ENCODE results near the gene SH3BP2. TPM values are rescaled to one million over a fixed set of nuclear protein-coding genes. Genes with fewer than 3 reads are reported as not detected.
"Not testable (repeated sequence)": the region's sequence is repeated elsewhere in the genome, so short reads cannot be mapped to it uniquely, and the experiment has no call there.

Gene SH3BP2
- total RNA-seq, 2 donors from 2014 or later, result 29.0 to 33.5 TPM

GRCh38 chr4:2761035-2761923, 31.6 kb upstream of the SH3BP2 start:
- no peaks in the 10 kb centered on the region for H3K36me3 ChIP-seq (replicated peaks in 1 of 2; ENCODE audit: insufficient read depth in 1 of 2, low read depth in 2 of 2)
- no peaks in the 10 kb centered on the region for H3K27me3 ChIP-seq
- TF ChIP-seq, protein P1, sequence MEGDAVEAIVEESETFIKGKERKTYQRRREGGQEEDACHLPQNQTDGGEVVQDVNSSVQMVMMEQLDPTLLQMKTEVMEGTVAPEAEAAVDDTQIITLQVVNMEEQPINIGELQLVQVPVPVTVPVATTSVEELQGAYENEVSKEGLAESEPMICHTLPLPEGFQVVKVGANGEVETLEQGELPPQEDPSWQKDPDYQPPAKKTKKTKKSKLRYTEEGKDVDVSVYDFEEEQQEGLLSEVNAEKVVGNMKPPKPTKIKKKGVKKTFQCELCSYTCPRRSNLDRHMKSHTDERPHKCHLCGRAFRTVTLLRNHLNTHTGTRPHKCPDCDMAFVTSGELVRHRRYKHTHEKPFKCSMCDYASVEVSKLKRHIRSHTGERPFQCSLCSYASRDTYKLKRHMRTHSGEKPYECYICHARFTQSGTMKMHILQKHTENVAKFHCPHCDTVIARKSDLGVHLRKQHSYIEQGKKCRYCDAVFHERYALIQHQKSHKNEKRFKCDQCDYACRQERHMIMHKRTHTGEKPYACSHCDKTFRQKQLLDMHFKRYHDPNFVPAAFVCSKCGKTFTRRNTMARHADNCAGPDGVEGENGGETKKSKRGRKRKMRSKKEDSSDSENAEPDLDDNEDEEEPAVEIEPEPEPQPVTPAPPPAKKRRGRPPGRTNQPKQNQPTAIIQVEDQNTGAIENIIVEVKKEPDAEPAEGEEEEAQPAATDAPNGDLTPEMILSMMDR (IDR thresholded peaks at IDR 0.05), result peak in 4 of 7 experiments; percentile 16 to 41 (median 26)
- TF ChIP-seq POLR2A (IDR thresholded peaks at IDR 0.05), result peak in 2 of 3 donors; percentile 16 to 54
- no peaks in the 10 kb centered on the region for H3K9me3 ChIP-seq
- H3K27ac ChIP-seq, result peak overlapping the region; percentile 82 to 93 (median 88)
- peak; percentile 58 for ATAC-seq
- intact Hi-C loops (cut with DNase I), result loop anchor here (10.0 kb wide), 2 partner anchors 84 to 274 kb away; partner anchors contain the start of gene ADD1
- H3K4me3 ChIP-seq, result no peak overlapping the region
- DNase-seq, result peak; percentile 75 to 87 (median 85)
- H3K4me1 ChIP-seq, result peaks cover 46% of the 10 kb centered on the region
- 34 to 36% methylated on average over 9 to 14 of the region's 14 CpGs for whole genome bisulfite sequencing, 2 donors

- 60 to 68% methylated on average over 4 to 5 of the region's 5 CpGs for WGBS, 2 donors
- Histone ChIP-seq H3K4me1 (peaks cover 40% of the 10 kb centered on the region), H3K9me3 (no peaks in the 10 kb centered on the region), H3K27me3 (no peaks in the 10 kb centered on the region), H3K36me3 (replicated peaks in 1 of 2; ENCODE audit: insufficient read depth in 1 of 2, low read depth in 2 of 2) (no peaks in the 10 kb centered on the region), H3K4me3 (no peak overlapping the region), H3K27ac (peak overlapping the region; percentile 82 to 93 (median 88))
- DNase-seq, result no peak
- intact Hi-C loops (cut with DNase I), result loop anchor here (10.0 kb wide), 2 partner anchors 83 to 273 kb away; partner anchors contain the start of gene ADD1
- no peak for ATAC-seq
- TF ChIP-seq, protein P1 (IDR thresholded peaks at IDR 0.05), result no peak
- TF ChIP-seq POLR2A (IDR thresholded peaks at IDR 0.05), result no peak
Observed at GRCh38 chr4:2762048-2762447, 30.8 kb upstream of the SH3BP2 start.

DNA sequence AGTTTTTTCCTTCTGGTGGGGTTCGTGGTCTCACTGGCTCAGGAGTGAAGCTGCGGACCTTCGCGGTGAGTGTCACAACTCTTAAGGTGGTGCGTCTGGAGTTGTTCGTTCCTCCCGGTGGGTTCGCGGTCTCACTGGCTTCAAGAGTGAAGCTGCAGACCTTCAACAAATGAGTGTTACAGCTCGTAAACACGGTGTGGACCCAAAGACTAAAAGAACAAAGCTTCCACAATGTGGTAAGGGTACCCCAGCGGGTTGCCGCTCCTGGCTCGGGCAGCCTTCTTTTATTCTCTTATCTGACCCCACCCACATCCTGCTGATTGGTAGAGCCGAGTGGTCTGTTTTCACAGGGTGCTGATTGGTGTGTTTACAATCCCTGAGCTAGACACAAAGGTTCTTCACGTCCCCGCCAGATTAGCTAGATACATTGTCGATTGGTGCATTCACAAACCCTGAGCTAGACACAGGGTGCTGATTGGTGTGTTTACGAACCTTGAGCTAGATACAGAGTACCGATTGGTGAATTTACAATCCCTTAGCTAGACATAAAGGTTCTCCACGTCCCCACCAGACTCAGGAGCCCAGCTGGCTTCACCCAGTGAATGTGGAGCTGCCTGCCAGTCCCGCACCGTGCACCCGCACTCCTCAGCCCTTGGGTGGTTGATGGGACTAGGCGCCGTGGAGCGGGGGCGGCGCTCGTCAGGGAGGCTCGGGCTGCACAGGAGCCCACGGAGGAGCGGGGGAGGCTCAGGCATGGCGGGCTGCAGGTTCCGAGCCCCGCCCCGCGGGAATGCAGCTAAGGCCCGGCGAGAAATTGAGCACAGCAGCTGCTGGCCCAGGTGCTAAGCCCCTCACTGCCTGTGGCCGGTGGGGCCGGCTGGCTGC, 30.2 kb upstream of the SH3BP2 start:
- intact Hi-C loops (cut with DNase I), result loop anchor here (10.0 kb wide), 2 partner anchors 82 to 272 kb away; partner anchors contain the start of gene ADD1
- not testable (repeated sequence) for H3K4me3 ChIP-seq; DNase-seq; H3K9me3 ChIP-seq; H3K27me3 ChIP-seq; ATAC-seq; H3K36me3 ChIP-seq (replicated peaks in 1 of 2; ENCODE audit: insufficient read depth in 1 of 2, low read depth in 2 of 2)
- H3K4me1 ChIP-seq, result peaks cover 38% of the 10 kb centered on the region
- H3K27ac ChIP-seq, result peak overlapping the region in 3 of 4 donors; percentile 82 to 93 (median 84)
- WGBS, 2 donors, result 86 to 91% methylated on average over 26 to 29 of the region's 42 CpGs

DNA sequence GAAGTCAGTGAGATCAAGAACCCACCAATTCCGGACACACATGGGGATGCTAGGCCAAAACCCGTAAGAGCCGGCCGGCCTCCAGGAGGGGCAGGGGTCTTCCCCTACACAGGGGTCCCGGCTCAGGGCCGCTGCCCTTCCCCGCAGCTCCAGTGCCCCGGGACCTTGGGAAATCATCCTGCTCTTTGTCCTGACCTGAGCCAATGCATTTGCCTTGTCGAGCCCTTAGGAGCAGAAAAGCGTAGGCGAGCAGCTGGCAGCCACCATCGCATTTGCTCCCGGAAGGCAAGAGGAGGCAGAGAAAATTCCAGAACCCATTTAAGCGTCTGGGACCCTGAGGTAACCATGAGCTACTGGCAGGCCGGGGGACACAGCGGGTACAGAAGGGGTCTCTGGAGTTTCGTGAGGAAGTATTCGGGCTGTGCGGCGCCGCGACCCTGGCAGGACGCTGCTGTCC, 29.3 kb upstream of the SH3BP2 start:
- Histone ChIP-seq H3K36me3 (replicated peaks in 1 of 2; ENCODE audit: insufficient read depth in 1 of 2, low read depth in 2 of 2) (no peaks in the 10 kb centered on the region), H3K27ac (peak overlapping the region in 3 of 4 donors; percentile 31 to 45 (median 37)), H3K9me3 (no peaks in the 10 kb centered on the region), H3K4me3 (no peak overlapping the region), H3K27me3 (no peaks in the 10 kb centered on the region), H3K4me1 (peaks cover 38% of the 10 kb centered on the region)
- 60 to 63% methylated on average over 9 to 22 of the region's 23 CpGs for WGBS, 2 donors
- TF ChIP-seq POLR2A (IDR thresholded peaks at IDR 0.05), result no peak
- TF ChIP-seq, protein P1 (IDR thresholded peaks at IDR 0.05), result no peak
- ATAC-seq (no peak), DNase-seq (no peak)
- intact Hi-C loops (cut with DNase I), result loop anchor here (10.0 kb wide), 2 partner anchors 81 to 271 kb away; partner anchors contain the start of gene ADD1

All from body of pancreas (tissue), 4 donors.